GM21360 (cell line): ENCODE results near the gene EDA.
"Not testable (repeated sequence)": the region's sequence is repeated elsewhere in the genome, so short reads cannot be mapped to it uniquely, and the experiment has no call there.

Experiments used
- ATAC-seq: cut with Tn5 transposase; IDR thresholded peaks from one replicate; pipeline ENCODE4 v1.9.1; 2021; ENCODE audit warnings: mild to moderate bottlenecking, moderate library complexity; ENCODE audit not compliant: unreplicated experiment

EDA gene

DNA sequence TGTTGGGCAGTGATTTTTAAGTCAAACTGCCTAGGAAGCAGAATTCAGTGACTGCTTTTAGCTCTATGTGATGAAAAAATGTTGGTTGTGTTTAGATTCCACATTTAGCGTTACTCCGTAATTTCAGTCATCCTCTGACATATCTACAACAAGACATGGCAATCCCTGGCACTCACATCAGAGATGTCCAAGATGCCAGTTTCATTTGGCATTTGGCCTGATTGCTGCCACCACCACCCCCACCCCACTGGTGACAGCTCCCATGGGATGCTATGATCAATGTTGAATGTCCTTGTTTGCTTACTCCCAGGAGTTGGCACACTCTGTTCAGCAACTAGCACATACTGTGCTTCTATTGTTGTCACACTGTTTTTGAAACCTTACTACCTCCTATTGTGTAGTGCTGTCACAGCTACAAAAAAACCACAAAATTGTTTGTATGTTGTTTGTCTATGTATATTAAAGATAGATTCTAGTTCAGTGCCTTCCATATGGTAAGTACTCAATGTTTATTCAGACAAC, 332.4 kb downstream of the EDA start:
- ATAC-seq, result no peak

DNA sequence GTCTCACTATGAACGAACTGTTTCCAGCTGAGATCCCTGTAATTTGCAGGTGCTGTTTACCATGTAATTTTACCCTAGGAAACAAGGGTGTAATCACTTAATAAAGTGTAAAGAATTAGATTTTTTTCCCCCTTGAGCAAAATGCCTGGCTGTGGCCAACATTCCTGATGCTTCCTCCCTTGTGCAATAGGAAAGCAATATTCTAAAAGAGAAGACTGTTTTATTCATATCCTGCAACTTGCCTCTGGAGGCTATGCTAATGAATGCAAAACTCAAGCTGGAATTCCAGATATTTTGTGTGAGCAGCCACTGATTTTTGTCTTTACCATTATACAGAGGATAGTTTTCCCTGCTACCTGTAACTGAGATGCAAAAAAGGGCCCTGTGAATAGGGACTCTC, 335.8 kb downstream of the EDA start:
- no peak for ATAC-seq

DNA sequence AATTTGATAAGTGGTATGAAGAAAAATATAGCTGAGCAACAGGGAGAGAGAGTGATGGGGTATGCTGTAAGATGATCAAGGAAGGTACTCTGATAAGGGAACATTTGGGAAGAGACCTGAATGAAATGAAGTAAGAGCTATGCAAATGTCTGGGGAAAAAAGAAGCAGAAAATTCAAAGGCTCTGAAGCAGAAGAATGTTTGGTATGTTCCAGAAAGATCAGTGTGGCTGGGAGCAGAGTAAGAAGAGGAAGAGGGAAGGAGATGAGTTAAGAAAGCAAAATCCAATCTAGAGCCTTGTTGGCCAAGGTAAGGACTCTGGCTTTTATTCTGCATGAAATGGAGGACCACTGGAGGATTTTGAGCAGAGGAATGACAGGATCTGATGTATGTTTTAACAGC, 343.8 kb downstream of the EDA start:
- ATAC-seq, result no peak

DNA sequence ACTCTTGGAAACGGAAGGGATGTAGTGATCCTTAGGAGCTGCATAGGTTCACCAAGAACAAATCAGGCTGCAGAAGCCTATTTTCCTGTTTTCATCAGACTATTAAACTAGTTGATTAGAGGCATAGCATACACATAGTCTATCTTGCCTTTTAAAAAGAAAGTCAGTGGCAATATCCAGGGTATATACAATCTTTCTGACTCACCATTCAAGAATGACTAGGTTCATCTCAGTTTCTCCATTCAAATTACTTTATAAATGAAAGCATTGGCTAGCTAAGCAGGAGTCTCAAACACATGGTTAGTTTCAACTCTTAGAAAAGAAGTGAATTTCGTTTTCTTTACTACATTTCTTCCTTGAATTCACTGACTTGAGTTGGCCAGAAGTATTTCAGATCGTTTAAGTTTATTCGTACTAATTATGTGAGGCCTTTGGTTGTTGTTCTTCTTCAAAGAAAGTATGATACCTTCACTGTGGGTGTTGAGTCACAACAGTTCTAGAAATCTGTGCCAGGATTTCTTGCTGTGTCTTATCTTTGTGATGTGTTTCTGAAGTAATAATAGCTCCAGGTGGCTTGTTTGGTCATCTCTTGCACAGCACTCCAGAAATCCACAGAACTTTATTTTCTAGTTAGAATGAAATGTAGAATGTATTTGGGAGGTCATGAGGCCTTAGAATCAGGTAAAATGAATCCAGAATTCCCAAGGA, 345.6 kb downstream of the EDA start:
- ATAC-seq, result no peak

DNA sequence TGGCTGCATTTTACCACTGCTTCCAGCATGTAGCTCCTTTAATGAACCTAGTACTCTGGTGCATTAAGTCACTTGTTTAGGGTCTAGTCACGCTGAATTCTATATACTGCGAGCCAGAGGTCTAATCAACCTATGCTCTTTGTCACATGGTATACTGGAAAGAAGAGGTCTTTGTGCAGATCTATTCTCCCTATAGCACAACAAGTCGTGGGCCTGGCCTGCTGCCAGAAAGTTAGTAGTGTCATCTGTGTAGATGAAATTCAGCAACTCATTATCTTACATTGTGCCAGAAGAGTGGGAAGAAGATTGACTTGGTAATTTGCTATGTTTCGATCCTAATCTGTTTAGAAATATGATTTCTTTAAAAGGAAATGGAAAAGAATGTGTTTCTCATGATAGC, 353.0 kb downstream of the EDA start:
- ATAC-seq, result no peak

DNA sequence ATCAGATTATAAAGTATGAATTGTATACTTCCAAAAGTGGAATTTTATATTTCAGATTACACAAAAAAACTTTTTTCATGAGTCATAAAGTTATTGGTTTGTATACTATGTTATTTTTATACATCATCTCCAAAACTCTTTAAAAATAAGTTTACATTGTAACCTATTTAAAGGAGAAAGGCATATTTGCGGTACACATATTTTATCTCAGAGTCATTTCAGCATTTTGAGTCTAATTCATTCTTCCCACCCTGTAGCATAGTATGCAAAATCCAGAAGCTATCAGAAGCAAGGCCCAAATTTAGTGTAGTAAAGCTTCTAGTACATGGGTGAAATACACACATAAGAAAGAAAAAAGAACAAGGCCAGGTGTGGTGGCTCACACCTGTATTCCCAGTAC, 353.5 kb downstream of the EDA start:
- ATAC-seq, result no peak

DNA sequence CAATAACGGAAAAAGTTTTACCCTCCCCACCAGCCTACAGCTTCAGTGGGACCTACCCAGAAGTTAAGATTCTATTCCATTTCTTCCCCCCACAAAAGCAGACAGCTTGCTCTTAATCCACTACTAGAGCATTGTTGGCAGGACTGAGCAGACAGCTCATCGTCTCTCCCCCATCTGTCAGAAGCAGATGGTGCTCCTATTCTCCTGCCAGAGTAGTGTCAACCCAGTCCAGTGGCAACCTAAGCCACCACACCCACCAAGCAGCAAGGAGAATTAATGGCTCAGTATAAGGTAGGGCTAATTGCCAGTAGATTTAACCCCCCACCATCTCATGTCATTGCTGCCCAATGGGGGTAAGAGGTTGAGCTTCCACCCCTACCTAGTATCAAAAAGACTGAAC, 371.8 kb downstream of the EDA start:
- no peak for ATAC-seq

DNA sequence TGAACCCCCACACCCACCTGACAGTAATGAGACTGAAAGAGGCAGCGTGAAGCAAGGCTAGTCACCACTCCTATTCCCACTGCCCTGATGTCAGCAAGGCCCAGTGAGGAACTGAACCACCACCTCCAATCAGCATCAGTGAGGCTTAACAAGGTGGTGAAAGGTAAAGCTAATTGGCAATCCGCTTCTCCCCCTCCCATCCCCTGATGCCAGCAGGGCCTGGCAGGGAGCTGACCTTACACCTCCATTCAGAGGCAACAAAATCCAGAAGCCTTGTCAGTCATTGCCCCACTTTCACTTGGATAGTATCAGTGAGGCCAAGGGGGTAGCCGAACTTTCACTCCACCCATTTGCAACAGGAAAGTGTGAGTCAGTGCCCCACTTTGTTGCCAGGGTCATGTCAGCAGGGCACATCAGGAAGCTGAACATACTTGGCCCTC, 373.1 kb downstream of the EDA start:
- no peak for ATAC-seq

DNA sequence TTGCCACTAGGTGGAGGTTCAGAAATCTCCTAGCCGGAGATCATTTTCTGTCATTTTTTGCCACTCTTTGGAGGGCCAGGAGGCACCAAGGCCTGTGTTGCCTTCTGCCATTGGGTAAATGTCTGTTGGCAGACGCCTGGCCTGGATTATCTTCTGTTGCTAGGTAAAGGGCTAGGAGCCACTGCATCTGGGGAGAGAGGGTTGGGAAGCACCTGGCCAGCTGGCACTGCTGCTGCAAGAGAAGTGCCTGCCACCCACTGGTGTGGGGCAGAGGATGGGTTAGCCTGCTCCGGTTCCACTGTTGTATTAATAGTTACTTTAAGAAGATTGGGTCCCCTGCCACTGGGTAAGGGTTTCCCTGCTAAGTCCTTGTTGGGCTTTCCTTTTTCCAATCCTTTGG, 375.8 kb downstream of the EDA start:
- ATAC-seq, result no peak

DNA sequence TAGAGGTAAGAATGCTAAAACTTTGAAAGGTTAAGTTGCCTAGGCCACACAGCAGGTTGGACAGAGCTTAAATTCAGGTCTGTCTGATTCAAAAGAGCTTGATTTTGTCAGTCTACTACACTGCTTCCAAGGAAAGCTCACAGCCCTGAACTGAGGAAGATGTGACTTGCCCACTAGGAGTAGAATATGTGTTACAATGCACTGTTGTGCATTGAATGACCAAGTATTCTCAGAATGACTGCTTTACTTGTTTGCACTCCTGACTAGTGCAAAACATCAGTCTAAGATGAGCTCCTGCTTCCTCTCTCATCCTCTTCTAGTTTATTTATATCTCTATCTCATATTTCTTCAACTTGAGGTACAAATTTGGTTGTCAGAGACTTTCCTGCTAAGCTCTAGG, 377.6 kb downstream of the EDA start:
- ATAC-seq, result no peak

DNA sequence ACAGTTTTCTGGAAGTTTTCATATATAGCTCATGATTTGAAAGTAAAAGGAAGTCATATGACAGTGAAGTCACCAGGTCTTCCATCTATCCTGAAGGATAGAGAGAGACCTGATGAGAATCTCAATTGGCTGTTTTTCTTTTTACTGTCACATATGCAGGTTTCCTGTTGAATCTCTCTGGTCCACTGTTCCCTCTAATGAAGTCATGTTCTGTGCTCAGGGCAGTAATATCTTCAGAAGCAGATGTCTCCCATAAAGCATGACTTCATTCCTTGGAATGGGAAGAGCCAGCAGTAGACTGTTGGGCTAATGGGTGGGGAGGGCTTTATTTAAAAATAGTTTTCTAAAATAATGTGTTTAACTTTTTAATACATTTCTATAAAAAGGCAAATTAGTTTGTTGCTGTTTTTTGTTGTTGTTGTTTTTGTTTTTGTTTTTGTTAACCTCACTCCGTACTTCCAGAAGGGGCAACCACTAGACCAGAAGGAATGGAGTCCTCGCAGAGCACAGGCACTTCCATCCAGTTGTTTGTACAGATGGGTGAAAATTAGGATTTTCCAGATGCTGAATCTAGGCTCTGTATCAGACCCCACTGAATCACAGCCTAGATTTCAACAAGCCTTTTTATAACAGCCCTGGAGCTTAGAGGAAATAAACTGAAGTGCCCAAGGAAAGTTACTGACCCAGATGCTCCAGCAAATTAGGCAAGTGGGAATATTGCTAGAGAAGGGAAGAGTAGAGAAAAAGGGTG, 379.6 kb downstream of the EDA start:
- ATAC-seq, result no peak

DNA sequence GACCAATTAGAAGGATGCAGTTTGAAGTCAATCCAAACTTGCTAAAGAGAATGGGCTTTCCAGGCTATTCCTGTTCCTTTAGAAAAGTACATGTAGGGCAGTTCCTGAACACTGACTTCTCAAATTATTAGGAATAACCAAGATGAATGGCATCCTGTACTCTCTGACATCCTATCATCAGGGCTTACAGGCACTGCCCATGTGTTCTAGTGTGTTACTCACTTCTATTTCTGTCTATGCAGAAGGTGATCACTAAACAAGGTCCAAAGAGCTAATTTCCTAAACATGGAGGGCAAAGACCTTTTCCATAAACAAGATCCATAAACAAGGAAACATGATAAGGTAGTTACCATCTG, 380.2 kb downstream of the EDA start:
- ATAC-seq, result no peak

DNA sequence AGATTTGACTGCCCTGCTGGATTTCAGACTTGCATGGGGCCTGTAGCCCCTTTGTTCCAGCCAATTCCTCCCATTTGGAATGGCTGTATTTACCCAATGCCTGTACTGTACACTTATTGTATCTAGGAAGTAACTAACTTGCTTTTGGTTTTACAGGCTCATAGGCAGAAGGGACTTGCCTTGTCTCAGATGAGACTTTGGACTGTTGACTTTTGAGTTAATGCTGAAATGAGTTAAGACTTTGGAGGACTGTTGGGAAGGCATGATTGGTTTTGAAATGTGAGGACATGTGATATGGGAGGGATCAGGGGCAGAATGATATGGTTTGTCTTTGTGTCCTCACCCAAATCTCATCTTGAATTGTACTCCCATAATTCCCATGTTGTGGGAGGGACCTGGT, 382.4 kb downstream of the EDA start:
- not testable (repeated sequence) for ATAC-seq

DNA sequence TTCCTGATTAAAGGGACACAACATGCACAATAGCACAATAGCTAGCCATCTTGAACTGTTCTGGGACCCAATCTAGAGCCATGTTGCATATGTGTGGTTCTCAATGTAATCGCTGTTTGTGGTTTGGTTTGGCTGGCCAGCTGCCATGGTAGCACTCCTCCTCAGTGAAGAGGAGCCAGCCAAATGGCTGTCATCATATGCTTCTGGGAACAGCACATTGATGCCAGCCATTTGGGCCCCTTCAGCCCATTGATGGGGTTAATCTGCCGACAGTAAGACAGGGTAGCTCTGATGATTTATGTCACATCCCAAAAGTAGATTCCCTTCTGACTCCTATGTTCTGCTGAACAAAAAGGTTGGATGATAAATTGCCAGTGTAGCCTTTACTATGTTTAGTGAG, 385.4 kb downstream of the EDA start:
- ATAC-seq, result no peak

DNA sequence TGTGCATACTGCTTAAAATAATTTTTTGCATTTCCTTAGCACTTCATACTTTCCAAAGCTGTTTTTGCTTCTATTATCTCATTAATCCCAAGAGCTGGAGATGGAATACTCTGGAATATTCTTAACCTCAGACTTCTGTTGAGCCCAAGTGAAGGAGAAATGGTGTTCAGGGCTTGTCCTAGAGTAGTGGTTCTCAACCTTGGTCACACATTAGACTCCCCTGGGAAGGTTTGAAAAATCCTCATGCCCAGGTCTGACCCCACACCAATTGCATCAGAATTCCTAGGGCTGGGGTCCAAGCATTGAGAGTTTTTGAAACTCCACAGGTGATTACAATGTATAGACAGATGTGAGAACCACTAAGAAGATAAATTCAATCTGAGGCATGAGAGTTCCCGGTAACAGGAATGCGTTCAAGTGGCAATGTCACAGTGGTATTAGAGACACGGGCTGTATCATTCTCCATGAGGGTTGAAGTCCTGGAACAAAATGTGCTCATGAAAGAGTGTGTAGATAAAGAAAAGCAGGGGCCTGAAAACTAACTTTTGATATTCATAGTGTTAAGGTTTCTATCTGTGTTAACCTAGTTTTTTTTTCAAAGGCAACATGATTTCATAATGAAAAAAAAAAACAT, 385.9 kb downstream of the EDA start:
- no peak for ATAC-seq

DNA sequence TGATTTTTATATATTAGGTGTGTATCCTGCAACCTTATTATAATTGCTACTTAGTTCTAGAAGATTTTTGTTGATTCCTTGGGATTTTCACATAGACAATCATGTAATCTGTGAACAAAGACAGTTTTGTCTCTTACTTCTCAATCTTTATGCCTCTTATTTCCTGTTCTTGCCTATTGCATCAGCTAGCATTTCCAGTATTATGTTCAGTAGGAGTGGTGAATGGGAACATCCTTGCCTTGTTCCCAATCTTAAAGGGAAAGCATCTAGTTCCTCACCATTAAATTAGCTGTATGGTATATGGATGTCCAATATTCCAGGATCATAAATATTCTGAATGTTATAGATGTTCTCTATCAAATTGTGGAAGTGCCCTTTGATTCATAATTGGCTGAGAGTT, 392.0 kb downstream of the EDA start:
- ATAC-seq, result no peak

DNA sequence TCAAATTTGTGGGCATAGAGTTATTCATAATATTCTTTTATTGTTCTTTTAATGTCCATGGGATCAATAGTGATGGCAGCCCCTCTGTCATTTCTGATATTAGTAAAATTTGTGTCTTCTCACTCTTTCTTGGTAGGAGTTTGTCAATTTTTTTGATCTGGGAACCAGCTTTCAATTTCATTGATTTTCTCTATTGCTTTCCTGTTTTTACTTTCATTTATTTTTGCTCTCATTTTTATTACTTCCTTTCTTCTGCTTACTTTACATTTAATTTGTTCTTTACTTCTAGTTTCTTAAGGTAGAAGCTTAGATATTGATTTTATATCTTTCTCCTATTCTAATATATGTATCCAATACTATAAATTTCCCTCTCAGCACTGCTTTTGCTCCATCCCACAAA, 393.1 kb downstream of the EDA start:
- ATAC-seq, result no peak

DNA sequence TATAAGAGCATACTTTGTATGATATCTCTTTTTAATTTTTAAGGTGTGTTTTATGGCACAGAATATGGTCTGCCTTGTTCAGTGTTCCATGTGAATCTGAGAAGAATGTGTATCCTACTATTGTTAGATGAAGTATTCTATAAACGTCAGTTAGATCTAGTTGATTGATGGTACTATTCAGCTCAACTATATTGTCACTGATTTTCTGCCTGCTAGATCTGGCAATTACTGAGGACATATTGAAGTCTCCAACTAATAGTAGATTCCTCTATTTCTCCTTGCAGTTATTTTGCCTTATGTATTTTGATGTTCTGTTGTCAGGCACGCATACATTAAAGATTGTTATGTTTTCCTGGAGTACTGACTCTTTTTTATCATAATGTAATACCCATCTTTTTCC, 394.1 kb downstream of the EDA start:
- no peak for ATAC-seq

DNA sequence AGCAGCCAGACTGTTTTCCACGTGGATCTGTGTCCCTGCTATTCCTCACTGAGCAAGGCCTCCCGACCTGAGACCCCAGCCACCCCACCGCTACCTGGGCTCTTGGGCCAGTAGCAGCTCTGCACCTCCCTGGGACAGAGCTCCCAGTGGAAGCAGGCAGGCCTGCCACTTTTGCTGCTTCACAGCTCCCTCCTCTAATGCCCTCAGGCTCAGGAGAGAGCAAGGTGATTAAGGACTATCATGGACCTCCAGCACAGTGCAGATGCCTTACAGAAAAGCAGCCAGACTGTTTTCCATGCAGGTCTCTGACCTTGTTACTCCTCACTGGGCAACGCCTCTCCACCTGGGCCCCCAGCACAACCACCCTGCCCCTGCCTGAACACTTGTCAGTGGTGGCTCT, 396.8 kb downstream of the EDA start:
- ATAC-seq, result no peak

DNA sequence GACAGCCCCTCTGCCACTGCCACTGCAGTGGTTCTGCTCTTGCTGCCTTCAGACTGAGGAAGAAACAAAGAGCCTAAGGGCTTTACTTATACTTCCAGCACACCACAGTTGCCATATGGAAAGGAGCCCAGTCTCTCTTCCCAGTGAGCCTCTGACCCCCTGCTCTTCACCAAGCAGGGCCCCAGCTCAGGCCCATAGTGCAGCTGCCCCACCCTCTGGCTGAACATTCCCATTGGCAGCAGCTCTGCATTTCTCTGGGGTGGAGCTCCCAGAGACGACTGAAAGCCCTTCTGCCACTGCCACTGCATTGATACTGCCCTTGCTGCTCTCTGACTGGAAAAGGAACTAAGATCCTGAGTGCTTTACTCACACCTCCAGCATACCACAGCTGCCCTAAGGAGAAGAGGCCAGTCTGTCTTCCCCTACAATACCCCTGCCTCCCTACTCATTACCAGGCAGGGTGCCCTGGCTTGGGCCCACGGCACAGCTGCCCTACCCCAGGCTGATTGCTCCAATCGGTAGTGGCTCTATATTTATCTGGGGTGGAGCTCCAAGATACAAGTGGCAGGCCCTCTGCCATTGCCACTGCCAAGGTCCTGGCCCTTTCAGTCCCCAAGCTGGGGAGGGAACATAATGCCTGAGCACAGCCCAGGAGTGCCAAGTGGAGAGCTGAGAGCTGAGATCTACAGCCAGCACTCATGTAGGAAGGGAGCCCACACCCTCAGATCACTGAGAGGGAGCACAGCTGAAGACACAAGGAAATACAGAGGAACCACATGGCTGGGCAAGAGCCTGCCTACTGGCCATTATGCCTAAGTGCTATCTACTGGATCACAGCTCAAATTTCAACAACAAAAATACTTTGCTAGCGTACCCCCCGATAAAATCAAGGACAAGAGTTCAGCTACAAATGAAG, 397.8 kb downstream of the EDA start:
- no peak for ATAC-seq

DNA sequence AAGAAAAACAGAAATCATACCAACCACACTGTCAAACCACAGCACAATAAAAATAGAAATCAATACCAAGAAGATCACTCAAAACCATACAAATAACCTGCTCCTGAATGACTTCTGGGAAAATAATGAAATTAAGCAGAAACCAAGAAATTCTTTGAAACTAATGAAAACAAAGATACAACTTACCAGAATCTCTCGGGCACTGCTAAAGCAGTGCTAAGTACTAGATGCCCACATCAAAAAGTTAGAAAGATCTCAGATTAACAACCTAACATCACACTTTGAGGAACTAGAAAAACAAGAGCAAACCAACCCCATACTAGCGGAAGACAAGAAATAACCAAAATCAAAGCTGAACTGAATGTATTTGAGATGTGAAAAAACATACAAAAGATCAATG, 400.6 kb downstream of the EDA start:
- ATAC-seq, result no peak
